HL-60 (cell line): Measurements from ENCODE around the gene SPACA5B.

Source experiments
- POLR2AphosphoS5 ChIP-seq: IDR thresholded peaks from 2 replicates; pipeline ENCODE4 v1.6.1; 2012; ENCODE audit warnings: low read depth
- SPI1 ChIP-seq: IDR thresholded peaks from 2 replicates; pipeline ENCODE4 v1.6.1; 2012; ENCODE audit warnings: low read depth, mild to moderate bottlenecking, borderline replicate concordance
- TF ChIP-seq, protein P1 (sequence below): IDR thresholded peaks from one replicate; pipeline ENCODE4 v1.5.1; 2011; ENCODE audit warnings: low read length, control low read depth, inconsistent platforms; ENCODE audit not compliant: insufficient read depth

DNA sequence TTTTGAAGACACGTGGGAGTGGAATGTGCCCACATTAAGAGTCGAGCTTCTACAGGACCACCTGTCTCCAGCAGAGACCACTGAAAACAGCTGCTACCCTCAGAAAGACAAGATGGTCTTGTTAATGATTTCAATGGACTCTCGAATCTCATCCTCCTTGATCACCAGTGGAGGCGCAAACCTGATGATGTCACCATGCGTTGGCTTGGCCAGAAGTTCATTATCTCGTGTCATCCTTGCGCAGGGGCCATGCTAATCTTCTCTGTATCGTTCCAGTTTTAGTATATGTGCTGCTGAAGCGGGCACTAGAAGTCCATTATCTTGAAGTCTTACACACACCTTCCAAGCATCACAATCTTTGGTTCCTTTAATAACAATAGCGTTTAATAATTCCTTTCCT lies 23.3 kb downstream of the SPACA5B start:
- TF ChIP-seq, protein P1, sequence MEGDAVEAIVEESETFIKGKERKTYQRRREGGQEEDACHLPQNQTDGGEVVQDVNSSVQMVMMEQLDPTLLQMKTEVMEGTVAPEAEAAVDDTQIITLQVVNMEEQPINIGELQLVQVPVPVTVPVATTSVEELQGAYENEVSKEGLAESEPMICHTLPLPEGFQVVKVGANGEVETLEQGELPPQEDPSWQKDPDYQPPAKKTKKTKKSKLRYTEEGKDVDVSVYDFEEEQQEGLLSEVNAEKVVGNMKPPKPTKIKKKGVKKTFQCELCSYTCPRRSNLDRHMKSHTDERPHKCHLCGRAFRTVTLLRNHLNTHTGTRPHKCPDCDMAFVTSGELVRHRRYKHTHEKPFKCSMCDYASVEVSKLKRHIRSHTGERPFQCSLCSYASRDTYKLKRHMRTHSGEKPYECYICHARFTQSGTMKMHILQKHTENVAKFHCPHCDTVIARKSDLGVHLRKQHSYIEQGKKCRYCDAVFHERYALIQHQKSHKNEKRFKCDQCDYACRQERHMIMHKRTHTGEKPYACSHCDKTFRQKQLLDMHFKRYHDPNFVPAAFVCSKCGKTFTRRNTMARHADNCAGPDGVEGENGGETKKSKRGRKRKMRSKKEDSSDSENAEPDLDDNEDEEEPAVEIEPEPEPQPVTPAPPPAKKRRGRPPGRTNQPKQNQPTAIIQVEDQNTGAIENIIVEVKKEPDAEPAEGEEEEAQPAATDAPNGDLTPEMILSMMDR, result no peak
- no peak for TF ChIP-seq SPI1
- TF ChIP-seq POLR2AphosphoS5, result no peak
